K562 (cell line): ENCODE results near the gene PGAP3. TPM values are rescaled to one million over a fixed set of nuclear protein-coding genes. Genes with fewer than 3 reads are reported as not detected.

Experiments used
- CBFB ChIP-seq: sonication (generic); formaldehyde crosslinking; IDR thresholded peaks from 2 replicates; pipeline ENCODE4 v1.4.0; 2020; ENCODE audit warnings: mild to moderate bottlenecking, missing genetic modification reagents
- CTCFL ChIP-seq: IDR thresholded peaks from 2 replicates; pipeline ENCODE4 v1.6.1; 2011; ENCODE audit warnings: borderline replicate concordance, low read depth, mild to moderate bottlenecking, moderate library complexity, low read length; ENCODE audit not compliant: insufficient read depth, poor library complexity, severe bottlenecking
- ESRRA ChIP-seq: fragments of 450-650 bp; IDR thresholded peaks from 2 replicates; pipeline ENCODE4 v1.6.1; 2014; ENCODE audit warnings: low read depth, mild to moderate bottlenecking, moderate library complexity, borderline replicate concordance
- FOXA1 ChIP-seq: fragments of 450-650 bp; IDR thresholded peaks from 2 replicates; pipeline ENCODE4 v1.6.1; 2016; ENCODE audit warnings: mild to moderate bottlenecking, borderline replicate concordance
- GABPB2 ChIP-seq: fragments of 250-450 bp; sonication (Bioruptor Pico); conservative IDR thresholded peaks from 2 replicates; pipeline ENCODE4 v1.5.1; 2021; ENCODE audit warnings: mild to moderate bottlenecking
- HDAC3 ChIP-seq: fragments of 450-650 bp; IDR thresholded peaks from 2 replicates; pipeline ENCODE4 v1.6.1; 2018; ENCODE audit warnings: borderline replicate concordance, mild to moderate bottlenecking, moderate library complexity; ENCODE audit not compliant: partially characterized antibody
- HOXB6 ChIP-seq: fragments of 250-450 bp; sonication (Bioruptor Pico); IDR thresholded peaks from 2 replicates; pipeline ENCODE4 v1.5.1; 2022; ENCODE audit warnings: mild to moderate bottlenecking, borderline replicate concordance
- ID3 ChIP-seq, 2 experiments: fragments of 250-450 bp in 1 of 2; fragments of 450-650 bp in 1 of 2; sonication (Bioruptor Pico) in 1 of 2; IDR thresholded peaks; 2 replicates each; pipeline versions ENCODE4 v1.6.1 to v1.8.0; 2016 to 2021; ENCODE audit warnings: mild to moderate bottlenecking in 2 of 2, moderate library complexity in 2 of 2, missing compliant biosample characterization in 1 of 2, missing genetic modification characterization in 1 of 2
- NR2C1 ChIP-seq, 2 experiments: fragments of 450-650 bp; IDR thresholded peaks; 2 replicates each; pipeline ENCODE4 v1.6.1; 2017; ENCODE audit warnings: mild to moderate bottlenecking in 2 of 2, antibody characterized with exemption in 1 of 2, inconsistent platforms in 1 of 2, missing compliant biosample characterization in 1 of 2, missing genetic modification characterization in 1 of 2
- PHB2 ChIP-seq: fragments of 450-650 bp; IDR thresholded peaks from 2 replicates; pipeline ENCODE4 v1.6.1; 2017; ENCODE audit warnings: low read depth
- SFPQ ChIP-seq: fragments of 200-400 bp; formaldehyde crosslinking; IDR thresholded peaks from 2 replicates; pipeline ENCODE4 v1.6.1; 2017; ENCODE audit warnings: mild to moderate bottlenecking, low read depth, low read length, moderate library complexity
- SNIP1 ChIP-seq: fragments of 450-650 bp; IDR thresholded peaks from 2 replicates; pipeline ENCODE4 v1.7.1; 2017; ENCODE audit warnings: low read depth, mild to moderate bottlenecking
- ZBTB7A ChIP-seq: IDR thresholded peaks from 2 replicates; pipeline ENCODE4 v1.6.1; 2011; ENCODE audit warnings: low read depth, mild to moderate bottlenecking, low read length, moderate library complexity, borderline replicate concordance; ENCODE audit not compliant: control insufficient read depth
- ZKSCAN3 ChIP-seq: fragments of 250-450 bp; sonication (Bioruptor Pico); IDR thresholded peaks from 2 replicates; pipeline ENCODE4 v1.4.0; 2020
- ZNF121 ChIP-seq: sonication (generic); formaldehyde crosslinking; conservative IDR thresholded peaks from 2 replicates; pipeline ENCODE4 v1.8.0; 2022; ENCODE audit warnings: missing genetic modification reagents
- ZNF3 ChIP-seq: fragments of 250-450 bp; sonication (Bioruptor Pico); IDR thresholded peaks from 2 replicates; pipeline ENCODE4 v1.5.0; 2021; ENCODE audit warnings: mild to moderate bottlenecking, moderate library complexity
- ZNF395 ChIP-seq: fragments of 200-800 bp; sonication (Bioruptor generic); IDR thresholded peaks from 2 replicates; pipeline ENCODE4 v1.6.1; 2017; ENCODE audit warnings: missing genetic modification characterization, missing compliant biosample characterization
- ZNF77 ChIP-seq: fragments of 250-450 bp; sonication (Bioruptor Pico); IDR thresholded peaks from 2 replicates; pipeline ENCODE4 v1.5.0; 2020
- polyA plus RNA-seq, 8 experiments: library from polyadenylated mRNA; depleted of rRNA in 4 of 8; stranded (reverse) in 5 of 8; unstranded in 3 of 8; fragments of >200 nt; fragmentation: Nextera tagmentation in 2 of 8; fragmentation: Illumina TruSeq in 1 of 8; extraction: Ambion mirVana in 2 of 8; extraction: Trizol in 1 of 8; gene quantifications; 2 replicates each; pipeline versions ENCODE4 v1.2.1 to v1.2.3, GENCODE V29; 2011 to 2014; ENCODE audit warnings: inconsistent platforms in 1 of 8, missing spikeins in 1 of 8
- total RNA-seq, 7 experiments: library from RNA; depleted of rRNA in 6 of 7; stranded (reverse); fragments of >200 nt in 6 of 7; fragmentation: Illumina TruSeq in 2 of 7; extraction: Trizol in 2 of 7; gene quantifications; 2 replicates each; pipeline versions ENCODE4 v1.2.1 to v1.2.3, GENCODE V29; 2011 to 2021; ENCODE audit warnings: low replicate concordance in 1 of 7

PGAP3 gene
- total and polyA plus RNA-seq, 9 of the 15 experiments (the other 6 are each of a cell fraction or from before 2014, with no cell fraction given) = 0.38 to 9.4 (median 4.5) TPM

- TF ChIP-seq HOXB6 (CRISPR knock-in tag) = no peak
- peak; percentile 58; the same call in 1 of the 2 replicates for TF ChIP-seq CBFB (CRISPR knock-in tag)
- 0 out of 2 replicates have a peak, but pooled peaks have one; percentile 17 for TF ChIP-seq PHB2
- TF ChIP-seq ZKSCAN3 (CRISPR knock-in tag) = no peak
- TF ChIP-seq CTCFL = peak; percentile 97
- no peak for TF ChIP-seq SNIP1
- TF ChIP-seq GABPB2 (CRISPR knock-in tag) = no peak
- no peak for TF ChIP-seq ZNF3
- no peak; the same call in 1 of the 2 replicates for TF ChIP-seq NR2C1 (IDR thresholded peaks at IDR 0.05)
- TF ChIP-seq NR2C1 (tag; IDR thresholded peaks at IDR 0.05) = peak; percentile 29; the same call in 1 of the 2 replicates
- no peak for TF ChIP-seq ZNF121
- 0 out of 2 replicates have a peak, but pooled peaks have one; percentile 44 for TF ChIP-seq ESRRA
- TF ChIP-seq ZBTB7A = peak; percentile 85
- peak; percentile 79 for TF ChIP-seq ZNF395 (CRISPR knock-in tag)
- TF ChIP-seq ID3 (CRISPR knock-in tag; IDR thresholded peaks at IDR 0.05) = no peak
- TF ChIP-seq ID3 (tag; IDR thresholded peaks at IDR 0.05) = peak; percentile 83
- TF ChIP-seq HDAC3 = no peak
- no peak for TF ChIP-seq SFPQ
- TF ChIP-seq ZNF77 (CRISPR knock-in tag) = no peak
- TF ChIP-seq FOXA1 = no peak
These were observed 19.6 kb downstream of the PGAP3 start, which contains the start of gene PNMT (continued) for GRCh38 chr17:39667945-39668924.
